NCI-H526 treated with DMSO at 0.1 percent for 48 hours (cell line): ENCODE measurements around the gene MAPK11.

Experiments used
- DNase-seq: peaks from one replicate; lab custom pipeline; 2025; lab: John Stamatoyannopoulos, UW

Gene MAPK11

DNA sequence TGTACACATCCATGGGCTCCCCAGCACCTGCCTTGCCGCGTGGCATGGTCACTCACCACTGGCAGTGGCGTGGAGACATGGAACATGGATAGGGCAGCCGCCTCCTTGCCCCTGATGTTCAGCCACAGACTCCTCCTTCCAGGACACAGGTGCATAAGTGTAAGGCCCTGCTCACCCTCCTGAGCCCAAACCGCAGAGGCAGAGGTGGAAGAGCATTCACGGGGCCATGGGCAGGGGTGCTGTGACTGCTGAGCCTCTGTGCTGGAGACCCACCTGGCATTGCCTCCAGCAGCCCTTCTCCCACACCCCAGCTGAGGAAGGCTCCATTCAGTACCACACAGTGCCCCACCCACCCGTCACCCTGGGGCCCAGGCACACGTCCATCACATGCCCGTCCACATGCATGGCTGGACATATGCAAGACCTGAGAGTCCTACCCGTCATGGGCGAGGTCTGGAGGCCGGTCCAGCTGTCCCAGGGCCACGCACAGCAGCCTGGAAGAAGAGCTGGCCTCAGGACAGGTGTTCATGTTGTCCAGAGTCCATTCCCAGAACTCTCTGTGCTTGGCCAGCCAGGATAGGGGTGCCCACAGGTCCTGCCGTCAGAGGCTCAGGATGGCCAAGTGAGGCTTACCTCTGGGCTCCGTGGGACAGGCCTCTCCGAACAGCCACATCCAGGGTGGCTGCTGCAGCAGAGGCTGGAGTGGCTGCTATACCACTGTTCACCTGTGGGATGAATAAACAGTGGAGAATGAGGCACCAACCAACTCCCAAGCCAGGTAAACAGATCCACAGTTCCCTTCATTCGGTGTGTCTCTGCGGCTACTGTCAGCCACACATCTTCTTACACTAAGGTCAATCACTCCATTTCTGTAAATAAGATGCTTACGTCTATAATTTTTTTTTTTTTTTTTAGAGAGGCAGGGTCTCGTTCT, 23.7 kb downstream of the MAPK11 start:
- DNase-seq: no peak

DNA sequence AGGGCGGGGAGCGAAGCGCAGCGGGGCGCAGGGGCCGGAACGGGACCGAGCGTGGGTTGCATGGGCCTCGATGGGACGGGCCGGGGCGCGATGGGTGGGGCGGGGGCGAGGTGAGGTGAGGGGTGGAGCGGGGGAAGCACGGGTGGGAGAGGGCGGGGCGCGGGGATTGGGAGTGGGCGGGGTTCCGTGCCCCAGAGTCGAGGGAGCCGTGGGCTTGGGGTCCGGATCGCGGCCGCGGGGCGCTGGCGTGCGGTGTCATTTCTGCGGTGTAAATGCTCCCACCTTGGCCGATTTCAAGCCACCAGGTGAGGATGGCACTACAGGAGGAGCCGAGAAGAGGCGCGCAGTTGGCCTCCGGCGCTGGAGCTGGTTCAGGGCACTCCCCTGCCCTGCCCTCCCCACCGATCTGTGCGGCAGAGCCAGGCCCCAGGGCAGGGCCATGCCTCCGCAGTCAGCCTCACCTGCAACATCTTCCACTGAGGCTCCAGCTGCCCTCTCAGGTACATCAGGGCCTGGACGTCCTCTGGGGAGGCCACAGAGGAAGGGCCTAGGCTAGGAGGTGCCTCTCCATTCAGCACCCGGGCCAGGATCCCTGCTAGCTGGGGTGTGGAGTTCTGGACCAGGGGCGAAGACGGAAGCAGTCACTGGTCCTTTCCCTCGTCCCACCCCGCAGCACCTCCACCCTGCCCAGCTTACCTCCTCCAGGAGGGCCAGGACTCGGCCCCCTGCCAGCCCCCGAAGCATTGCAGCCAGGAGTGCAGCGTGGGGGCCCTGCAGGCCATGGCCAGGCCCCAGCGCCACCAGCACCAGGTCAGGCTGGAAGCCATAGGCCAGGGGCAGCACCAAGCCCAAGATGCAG, 24.7 kb downstream of the MAPK11 start:
- DNase-seq: no peak

DNA sequence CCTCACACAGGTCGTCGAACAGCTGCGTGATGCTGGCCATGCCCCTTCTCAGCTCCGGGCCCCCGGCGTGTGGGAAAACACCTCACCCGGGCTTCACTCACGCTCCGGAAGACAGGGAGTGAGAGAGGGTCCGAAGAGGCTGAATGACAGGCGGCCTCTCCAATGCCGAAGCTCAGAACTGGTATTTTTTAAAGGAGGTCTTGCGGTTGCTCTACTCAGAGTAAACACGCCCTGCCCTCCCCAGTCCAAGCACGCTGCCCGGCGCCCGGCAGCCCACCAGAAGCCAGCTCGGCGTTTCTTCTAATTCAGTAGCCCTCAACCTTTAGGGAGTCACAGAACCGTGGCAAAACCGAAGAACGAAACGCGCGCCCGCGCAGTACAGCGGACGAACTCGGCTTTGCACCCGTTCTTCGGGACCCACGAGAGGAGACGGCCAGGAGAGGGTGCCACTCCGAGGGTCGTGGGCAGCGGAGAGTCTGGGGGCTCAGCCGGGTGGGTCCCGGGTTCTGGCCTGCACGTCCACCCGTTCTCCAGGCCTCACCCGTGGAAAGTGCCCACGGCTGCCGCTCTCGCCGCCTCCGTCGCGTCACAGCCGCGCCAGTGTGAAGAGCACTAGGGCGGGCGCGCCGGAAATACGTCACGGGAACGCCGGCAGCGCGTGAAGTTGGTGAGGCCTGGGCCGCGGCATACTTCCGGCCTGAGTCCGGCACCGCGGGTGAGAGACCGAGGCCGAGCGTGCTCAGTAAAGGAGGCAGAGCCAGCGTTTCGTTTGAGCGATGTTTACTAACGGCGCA, 25.6 kb downstream of the MAPK11 start, which contains the start of gene TUBGCP6:
TUBGCP6 (minus strand) TSS at position 604 of the 794 bp plus-strand sequence; CDS start at position 40, 564 bp downstream.
- DNase-seq: peak; percentile 63

DNA sequence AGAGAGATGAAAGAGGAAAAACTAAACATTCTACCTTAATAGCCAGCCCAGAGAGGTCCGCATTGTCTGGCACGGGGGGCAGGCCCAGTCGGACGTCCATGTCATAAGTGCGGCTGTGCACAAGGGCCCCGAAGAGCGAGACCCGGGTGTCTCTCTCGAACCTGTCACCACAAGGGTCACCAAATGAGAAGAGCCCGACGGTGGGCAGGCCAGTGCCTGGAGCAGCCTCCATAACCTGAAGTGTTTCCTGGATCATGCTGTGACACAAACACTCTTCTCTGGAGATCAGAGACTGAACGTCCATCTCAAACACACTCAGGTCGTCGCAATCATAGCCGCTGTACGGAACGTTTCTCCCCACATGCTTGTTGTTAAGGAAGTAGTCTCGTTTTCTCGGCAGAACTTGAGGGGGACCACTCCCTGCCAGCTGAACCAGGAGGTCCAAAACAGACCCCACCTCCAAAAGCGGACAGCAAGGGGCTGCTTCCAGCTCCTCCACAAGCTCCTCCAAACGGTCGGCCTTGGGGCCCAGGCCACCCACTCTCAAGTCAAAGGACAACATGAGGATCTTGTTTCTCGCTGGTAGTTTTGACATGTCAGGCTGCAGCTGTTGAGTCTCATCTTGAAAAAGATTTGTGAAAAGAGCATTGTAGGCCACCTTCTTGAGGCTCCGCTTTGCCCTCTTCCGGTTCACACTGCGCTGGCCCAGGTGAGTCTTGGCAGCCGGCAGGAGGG, 26.3 kb downstream of the MAPK11 start:
- DNase-seq: no peak

DNA sequence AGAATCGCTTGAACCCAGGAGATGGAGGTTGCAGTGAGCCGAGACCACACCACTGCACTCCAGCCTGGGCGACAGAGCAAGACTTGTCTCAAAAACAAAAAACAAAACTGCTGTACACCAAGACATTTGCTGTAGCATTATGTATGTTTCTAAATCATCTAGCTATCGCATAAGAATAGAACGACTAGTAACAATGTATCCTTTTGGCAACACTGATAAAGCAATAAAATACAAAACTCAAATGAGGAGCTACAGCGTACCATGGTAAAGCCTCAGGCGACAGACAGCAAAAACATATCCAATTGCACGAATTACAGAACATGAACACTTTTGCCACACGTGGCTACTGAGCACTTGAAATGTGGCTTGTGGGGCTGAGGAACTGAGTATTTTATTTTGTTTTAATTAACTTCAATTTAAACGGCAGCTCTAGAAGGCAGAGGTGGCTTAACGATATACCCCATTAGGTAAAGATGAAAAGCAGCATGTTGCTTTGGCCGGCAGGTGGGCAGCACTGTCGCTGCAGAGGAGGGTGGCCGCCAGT, 27.7 kb downstream of the MAPK11 start:
- no peak for DNase-seq

DNA sequence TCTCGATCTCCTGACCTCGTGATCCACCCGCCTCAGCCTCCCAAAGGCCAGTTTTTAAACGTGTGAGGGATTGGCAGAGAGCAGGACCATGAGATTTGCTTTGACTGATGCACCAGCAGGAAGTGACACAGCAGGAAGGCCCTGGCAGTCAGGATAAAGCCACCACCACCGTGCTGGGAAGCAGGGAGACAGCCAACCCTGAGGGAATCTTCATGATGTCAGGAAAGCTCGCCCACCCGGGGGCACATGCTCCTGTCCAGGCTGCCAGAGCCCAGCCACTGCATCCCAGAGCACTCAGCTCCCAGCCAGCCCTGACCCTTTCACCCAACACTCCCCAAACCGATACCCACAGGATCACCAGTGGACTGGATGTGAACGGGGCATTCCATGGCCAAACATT, 31.4 kb downstream of the MAPK11 start:
- DNase-seq: no peak

DNA sequence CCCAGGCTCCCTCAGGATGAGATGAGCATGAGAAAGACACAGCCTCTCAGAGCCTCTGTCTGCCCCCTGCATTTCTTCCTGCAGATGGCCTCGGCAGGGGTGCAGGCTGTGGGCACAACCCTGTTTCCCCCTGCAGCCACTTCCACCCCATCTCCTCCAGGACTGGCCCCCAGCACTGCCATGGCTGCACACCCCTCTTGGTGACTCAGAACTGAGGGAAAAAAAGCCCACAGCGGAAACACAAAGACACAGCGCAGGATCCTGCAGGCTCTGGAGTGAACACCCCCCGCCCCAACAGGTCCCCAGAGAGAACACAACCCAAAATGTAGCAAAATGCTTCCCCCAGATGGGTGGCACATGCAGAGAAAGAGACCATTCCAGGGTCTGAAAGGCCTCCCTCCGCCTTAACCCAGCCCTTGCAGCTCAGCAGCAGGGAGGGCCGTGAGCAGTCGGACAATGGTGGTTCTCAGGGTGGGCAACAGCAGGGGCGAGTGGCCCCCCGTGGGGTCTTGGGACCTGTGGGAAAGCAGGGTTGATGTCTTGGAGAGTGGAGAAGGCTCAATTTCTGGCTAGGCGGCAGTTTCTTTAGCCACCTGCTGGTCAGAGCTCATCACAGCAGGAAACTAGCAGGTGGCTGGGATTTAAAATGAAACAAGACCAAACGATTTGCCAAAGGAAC, 33.3 kb downstream of the MAPK11 start:
- no peak for DNase-seq

DNA sequence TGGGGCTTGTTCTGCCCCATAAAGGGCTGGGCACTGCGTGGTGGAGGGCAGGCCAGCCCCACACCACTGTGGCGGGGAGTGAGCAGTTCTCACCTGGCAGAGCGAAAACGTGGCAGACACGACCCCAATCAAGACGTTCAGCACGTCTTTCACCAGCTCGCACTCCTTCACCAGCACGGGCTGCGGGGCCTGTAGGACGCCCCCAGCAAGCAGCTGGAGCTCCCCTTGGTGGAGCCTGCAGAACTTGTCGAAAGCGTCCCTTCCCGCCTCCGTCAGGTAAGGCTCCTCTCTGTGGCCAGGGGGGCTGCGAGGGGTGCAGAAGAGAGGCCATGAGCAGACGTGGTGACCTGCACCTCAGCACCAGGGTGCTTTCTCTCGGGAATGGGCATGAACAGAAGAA, 37.0 kb downstream of the MAPK11 start:
- DNase-seq: no peak

DNA sequence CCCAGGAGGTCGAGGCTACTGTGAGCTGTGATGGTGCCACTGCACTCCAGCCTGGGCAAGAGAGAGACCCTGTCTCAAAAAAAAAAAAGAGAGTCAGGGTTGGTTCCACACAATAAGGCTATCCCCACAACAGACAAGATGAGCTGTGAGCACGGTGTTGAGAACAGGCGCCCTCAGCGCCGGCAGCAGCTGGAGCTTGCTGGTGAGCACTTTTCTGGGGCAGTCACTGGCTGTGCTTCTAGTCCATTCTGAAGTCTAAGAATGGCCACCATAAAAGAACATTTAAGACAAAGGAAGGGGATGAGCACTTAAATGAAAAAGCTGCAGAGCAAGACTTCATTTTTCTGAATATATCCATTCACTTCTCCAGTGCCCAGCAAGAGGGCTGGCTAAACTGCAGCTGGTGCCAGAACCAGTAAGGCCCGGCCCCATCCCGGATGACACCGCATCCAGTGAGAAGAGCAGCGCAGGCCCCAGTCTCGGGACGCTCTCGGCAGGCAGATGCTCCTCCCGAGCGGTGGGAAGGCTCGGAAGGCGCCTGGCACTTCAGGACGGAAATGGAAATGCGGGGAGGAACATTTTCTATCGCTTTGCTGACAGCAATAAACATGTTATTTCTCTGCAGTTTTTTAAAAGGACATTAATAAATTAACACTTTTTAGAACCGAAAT, 37.6 kb downstream of the MAPK11 start:
- DNase-seq: no peak

DNA sequence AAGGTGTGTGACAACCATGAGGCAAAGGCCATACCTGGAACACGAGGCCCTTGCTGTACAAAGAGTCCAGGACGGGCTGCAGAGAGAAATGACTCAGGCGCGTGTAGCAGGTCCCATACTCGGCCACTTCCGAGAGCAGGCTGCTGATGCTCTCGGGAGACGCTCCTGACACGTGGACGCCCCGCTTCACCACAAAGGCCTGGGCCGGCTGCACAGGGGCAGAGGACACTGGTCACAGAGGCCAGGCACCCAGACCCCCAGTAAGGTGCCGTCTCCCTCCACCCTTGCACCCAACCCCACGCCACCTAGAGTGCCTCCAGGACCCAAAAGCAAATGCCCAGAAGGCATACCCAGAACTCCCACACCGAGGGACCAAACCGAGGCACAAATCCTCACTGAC, 40.8 kb downstream of the MAPK11 start:
- DNase-seq: no peak

DNA sequence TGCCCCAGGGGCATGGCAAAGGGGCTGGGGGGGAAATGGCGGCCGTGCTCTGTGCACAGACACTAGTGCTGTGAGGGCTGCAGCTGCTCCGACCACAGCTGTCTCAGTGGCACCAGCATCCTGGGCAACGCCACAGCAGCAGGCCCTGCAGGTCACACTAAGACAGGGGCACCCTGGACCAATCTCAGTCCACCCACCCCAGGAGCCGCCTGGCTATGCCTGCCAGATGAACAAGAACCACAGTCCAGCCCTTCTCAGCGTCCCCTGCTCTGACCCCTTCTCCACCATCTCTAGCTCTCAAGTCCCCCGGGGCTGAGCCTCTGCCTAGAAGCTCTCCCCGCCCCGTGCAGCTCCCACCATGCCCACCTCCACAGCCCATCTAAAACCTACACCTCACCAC, 41.8 kb downstream of the MAPK11 start:
- no peak for DNase-seq

DNA sequence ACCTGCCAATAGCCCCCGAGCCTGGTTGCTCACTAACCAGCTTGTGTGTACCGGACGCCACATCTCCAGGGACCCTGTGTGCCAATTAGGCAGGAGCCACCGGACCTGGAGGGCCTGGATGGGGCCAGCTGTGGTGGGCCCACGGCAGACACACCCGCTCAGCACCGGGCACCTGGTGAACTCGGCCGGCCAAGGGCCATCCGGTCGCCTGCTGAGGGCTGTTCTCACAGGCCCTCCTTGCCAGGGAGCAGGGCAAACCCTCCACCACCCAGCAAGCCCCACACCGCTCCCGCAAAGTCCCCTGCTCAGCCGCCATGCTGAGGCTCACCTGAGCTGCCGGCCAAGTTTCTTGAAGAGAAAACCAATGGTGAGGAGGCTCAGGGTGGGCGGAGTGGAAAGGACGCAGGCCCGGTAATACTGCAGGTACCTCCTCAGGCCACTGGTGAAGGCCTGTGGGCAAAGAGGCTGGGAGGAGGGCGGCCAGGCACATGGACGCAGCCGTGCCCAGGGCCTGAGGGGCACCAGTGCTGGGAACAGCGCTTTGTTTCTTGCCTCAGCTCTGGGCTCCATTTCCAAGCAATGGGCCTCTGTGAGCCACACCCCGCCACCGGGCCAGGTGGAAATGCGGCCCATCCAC, 42.5 kb downstream of the MAPK11 start:
- DNase-seq: no peak

DNA sequence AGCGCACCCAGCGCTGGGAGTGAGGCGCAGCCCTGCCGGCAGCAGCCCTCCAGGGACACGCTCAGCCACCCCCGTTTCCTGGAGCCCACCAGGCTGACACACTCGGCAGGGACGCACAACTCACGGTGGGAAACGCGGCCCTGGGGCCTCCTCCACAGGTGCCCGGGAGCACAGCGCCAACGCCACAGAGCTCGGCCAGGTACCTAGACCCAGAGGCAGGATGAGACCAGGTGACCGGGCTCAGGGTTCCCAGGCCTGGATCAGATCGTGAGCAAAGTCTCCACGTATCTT, 43.4 kb downstream of the MAPK11 start:
- DNase-seq: no peak

DNA sequence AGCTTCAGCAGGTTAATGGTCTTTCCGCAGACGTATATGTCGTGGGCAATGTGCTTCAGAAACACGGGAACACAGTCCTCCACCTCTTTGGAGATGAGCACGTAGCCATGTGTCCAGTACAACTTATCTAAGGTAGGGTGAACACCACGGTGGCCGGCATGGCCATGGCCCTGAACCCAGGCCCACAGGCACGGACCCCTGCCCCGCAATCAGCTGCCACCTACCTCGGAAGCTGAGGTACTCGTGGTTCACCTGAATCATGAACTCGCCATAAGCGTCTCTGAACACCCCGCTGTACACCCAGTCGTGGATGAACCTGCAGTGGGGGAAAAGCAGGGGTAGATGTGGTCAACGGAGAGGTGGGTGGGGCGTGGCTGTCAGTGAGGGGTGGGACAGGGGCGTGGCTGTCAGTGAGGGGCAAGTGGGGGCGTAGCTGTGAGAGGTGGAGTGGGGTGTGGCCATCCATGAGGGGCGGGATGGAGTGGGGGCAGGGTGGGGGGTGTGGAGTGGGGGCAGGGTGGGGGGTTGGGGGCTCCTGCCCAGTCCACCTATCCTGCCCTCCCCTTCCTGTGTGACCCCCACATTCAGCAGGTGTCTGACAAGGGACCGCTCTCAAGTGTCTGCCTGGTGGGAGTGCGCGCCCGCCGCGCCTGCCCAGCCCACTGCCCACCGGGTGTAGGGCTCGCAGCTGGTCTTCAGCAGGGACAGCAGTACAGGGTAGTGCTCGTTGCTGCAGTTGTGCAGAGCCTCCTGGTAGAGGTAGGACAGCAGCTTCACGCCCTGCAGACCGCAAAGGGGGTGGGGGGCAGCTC, 43.9 kb downstream of the MAPK11 start:
- DNase-seq: no peak

DNA sequence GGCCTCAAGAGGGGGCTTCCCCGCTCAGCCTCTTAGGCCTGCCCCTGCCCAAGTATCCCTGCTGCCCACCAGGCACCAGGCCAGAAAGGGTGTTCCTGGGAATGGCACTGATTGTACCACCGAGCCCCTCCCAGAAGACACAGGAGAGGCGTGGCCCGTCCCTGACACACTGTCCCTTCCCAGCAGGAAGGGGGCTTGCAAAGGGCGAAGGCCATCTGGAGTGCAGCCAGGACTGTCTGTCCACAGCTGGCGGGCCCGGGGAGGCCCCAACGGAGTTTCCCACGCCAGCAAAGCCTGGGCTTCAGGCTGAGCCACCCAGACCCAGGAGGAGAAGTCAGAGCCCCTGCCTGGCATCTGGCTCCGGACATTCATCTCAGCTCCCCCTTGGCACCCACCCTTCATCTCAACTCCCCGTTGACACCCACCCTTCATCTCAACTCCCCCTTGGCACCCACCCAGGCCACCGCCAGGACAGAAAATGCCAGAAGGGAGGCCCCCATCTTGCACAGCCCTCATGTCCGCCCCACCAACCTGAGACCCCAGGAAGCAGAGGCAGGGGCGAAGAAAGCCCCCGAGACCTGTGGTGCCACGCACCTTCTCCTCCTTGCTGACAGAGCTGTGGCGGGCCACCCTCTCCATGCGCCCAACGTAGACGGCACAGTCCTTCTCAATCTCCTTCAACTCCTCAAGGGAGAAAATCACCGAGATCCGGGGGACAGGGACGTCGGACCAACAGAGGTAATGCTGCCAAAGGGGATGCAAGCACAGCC, 44.8 kb downstream of the MAPK11 start:
- DNase-seq: no peak

DNA sequence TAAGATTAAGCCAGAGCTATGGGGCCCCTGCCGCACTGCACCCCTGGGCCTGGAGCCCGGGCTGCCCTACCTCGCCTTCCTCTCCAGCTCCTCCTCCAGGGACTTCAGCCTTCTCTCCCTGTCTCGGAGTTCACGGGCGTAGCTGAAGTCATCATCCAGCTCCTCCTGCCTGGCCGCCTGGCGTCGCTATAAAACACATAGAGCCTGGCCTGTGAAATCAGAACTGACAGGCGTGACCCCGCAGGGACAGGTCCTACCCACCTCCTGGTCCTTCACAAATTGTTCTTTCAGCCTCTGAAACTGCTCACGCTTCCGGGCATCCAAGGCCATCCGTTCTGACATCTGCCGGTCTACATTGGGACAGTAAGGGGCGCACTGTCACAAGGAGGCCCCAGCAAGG, 46.1 kb downstream of the MAPK11 start:
- DNase-seq: no peak

DNA sequence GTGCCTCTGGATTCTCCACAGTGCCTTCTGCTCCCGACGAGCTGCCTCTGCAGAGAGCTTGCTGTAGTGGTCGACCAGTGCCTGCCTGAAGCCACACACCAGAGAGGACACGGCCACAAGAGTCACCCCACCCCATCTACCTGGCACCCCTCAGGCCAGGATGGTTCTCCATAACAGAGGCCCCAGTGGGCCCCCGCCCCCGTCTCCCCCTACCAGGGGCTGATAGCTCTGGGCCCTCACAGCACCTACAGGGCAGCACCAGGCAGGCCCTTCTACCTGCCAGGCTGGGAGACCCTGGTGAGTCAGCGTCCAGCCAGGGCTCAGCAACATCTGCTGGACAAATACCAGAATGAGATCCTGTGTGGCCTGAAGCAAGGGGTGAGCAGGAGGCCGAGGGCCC, 47.7 kb downstream of the MAPK11 start:
- no peak for DNase-seq
